HepG2 (cell line): ENCODE results near the gene NFIC.

Experiments
- ARNT ChIP-seq: fragments of 450-650 bp; IDR thresholded peaks from 2 replicates; pipeline ENCODE4 v1.6.1; 2017
- RCOR2 ChIP-seq: IDR thresholded peaks from 2 replicates; pipeline ENCODE4 v1.6.1; 2016; ENCODE audit warnings: missing biosample characterization, missing genetic modification reagents
- TCF12 ChIP-seq, 2 experiments: fragments of 450-650 bp in 1 of 2; sonication (generic) in 1 of 2; formaldehyde crosslinking in 1 of 2; IDR thresholded peaks; 2 replicates each; pipeline versions ENCODE4 v1.6.1 to v1.8.0; 2017 to 2022; ENCODE audit warnings: antibody characterized with exemption in 1 of 2, mild to moderate bottlenecking in 1 of 2, missing genetic modification reagents in 1 of 2, moderate library complexity in 1 of 2
- ZIK1 ChIP-seq: sonication (generic); formaldehyde crosslinking; IDR thresholded peaks from 2 replicates; pipeline ENCODE4 v1.5.0; 2020; ENCODE audit warnings: mild to moderate bottlenecking, low read depth, missing genetic modification reagents, borderline replicate concordance
- ZNF761 ChIP-seq: sonication (generic); formaldehyde crosslinking; conservative IDR thresholded peaks from 2 replicates; pipeline ENCODE4 v1.4.0; 2020; ENCODE audit warnings: mild to moderate bottlenecking, missing genetic modification reagents
- TF ChIP-seq, protein P1 (sequence below): sonication (generic); formaldehyde crosslinking; IDR thresholded peaks from 2 replicates; pipeline ENCODE4 v1.5.0; 2020; ENCODE audit warnings: mild to moderate bottlenecking, missing genetic modification reagents, moderate library complexity

DNA sequence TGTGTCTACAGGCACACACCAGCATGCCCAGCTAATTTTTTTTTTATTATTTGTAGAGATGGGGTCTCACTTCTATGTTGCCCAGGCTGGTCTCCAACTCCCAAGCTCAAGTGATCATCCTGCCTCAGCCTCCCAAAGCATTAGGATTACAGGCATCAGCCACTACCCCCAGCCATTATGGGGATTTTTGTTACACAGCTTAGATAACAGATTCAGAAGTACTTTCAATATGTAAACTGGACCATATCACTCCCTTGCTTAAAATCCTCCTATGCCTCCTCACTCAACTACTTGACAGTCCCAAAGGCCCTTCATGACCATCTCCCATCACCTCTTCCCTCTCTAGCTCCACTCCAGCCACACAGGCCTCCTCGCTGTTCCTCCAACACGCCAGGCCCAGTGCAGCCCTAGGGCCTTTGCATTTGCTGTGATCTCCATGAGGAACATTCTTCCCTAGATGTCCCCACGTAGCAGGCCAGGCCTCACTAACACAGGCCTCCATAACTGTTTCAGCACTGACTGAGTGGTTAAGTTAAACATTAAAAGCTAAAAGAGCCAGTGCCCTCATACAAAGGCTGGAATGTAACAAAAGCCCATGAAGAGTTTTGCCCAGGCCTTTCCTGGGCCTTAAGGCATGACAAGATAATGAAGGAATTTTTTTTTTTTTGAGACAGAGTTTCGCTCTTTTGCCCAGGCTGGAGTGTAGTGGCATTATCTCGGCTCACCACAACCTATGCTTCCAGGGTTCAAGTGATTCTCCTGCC lies 131.6 kb downstream of the NFIC start:
- TF ChIP-seq TCF12 (IDR thresholded peaks at IDR 0.05) (no peak), TCF12 (CRISPR knock-in tag; IDR thresholded peaks at IDR 0.05) (no peak), RCOR2 (no peak), ZIK1 (CRISPR knock-in tag) (no peak), ARNT (no peak), ZNF761 (CRISPR knock-in tag) (no peak)
- TF ChIP-seq, protein P1, sequence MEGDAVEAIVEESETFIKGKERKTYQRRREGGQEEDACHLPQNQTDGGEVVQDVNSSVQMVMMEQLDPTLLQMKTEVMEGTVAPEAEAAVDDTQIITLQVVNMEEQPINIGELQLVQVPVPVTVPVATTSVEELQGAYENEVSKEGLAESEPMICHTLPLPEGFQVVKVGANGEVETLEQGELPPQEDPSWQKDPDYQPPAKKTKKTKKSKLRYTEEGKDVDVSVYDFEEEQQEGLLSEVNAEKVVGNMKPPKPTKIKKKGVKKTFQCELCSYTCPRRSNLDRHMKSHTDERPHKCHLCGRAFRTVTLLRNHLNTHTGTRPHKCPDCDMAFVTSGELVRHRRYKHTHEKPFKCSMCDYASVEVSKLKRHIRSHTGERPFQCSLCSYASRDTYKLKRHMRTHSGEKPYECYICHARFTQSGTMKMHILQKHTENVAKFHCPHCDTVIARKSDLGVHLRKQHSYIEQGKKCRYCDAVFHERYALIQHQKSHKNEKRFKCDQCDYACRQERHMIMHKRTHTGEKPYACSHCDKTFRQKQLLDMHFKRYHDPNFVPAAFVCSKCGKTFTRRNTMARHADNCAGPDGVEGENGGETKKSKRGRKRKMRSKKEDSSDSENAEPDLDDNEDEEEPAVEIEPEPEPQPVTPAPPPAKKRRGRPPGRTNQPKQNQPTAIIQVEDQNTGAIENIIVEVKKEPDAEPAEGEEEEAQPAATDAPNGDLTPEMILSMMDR (CRISPR knock-in tag), result no peak
